Lung (tissue), 12 donors: ENCODE measurements around the gene IQCN. TPM values are rescaled to one million over a fixed set of nuclear protein-coding genes. Genes with fewer than 3 reads are reported as not detected.

ENCODE experiments used
- ATAC-seq: fragments of 200-7000 bp; cut with Tn5 transposase; one replicate; pipeline ENCODE4 v1.9.1; 2020; ENCODE audit warnings: moderate number of reproducible peaks; ENCODE audit not compliant: insufficient read depth, low FRiP score
- DNase-seq, 3 donors: peaks; one replicate each; pipeline ENCODE4 v3.0.0-alpha.2; 2013 to 2017
- H3K27ac ChIP-seq, 2 donors: one replicate each; pipeline ENCODE4 v1.5.1; 2013; ENCODE audit warnings: mild to moderate bottlenecking in 2 of 2, moderate library complexity in 2 of 2, control low read depth in 1 of 2, inconsistent platforms in 1 of 2, low read depth in 1 of 2, low read length in 1 of 2
- H3K27me3 ChIP-seq, 3 donors: one replicate each; pipeline ENCODE4 v1.5.1; 2013; ENCODE audit warnings: low read length in 2 of 3; ENCODE audit not compliant: control insufficient read depth in 3 of 3, insufficient read depth in 3 of 3
- H3K36me3 ChIP-seq, 4 donors: one replicate each; pipeline ENCODE4 v1.5.1; 2013; ENCODE audit warnings: low read length in 4 of 4, mild to moderate bottlenecking in 1 of 4, moderate library complexity in 1 of 4; ENCODE audit not compliant: control insufficient read depth in 4 of 4, insufficient read depth in 4 of 4
- H3K4me1 ChIP-seq, 5 donors: one replicate each; pipeline ENCODE4 v1.5.1; 2013; ENCODE audit warnings: low read length in 5 of 5, mild to moderate bottlenecking in 2 of 5, moderate library complexity in 1 of 5; ENCODE audit not compliant: control insufficient read depth in 5 of 5, insufficient read depth in 5 of 5
- H3K4me3 ChIP-seq: one replicate; pipeline ENCODE4 v1.5.1; 2013; ENCODE audit warnings: mild to moderate bottlenecking, control low read depth, moderate library complexity
- H3K9ac ChIP-seq, 2 donors: one replicate each; pipeline ENCODE4 v1.5.1; 2013; ENCODE audit warnings: low read length in 2 of 2, control low read depth in 1 of 2; ENCODE audit not compliant: insufficient read depth in 1 of 2
- H3K9me3 ChIP-seq, 4 donors: one replicate each; pipeline ENCODE4 v1.5.1; 2013; ENCODE audit warnings: low read length in 3 of 4, mild to moderate bottlenecking in 1 of 4, moderate library complexity in 1 of 4; ENCODE audit not compliant: control insufficient read depth in 4 of 4, insufficient read depth in 3 of 4
- CTCF ChIP-seq: IDR thresholded peaks from 2 replicates; pipeline ENCODE4 v1.5.1; 2012; ENCODE audit warnings: mild to moderate bottlenecking; ENCODE audit errors: control extremely low read depth, extremely low read depth
- WGBS, 2 donors: extraction: QIAGEN DNeasy Blood & Tissue Kit; methylation state at CpG; one replicate each; pipeline ENCODE4 v1.1.7; 2013; 5-methylcytosine and 5-hydroxymethylcytosine counted together
- polyA plus RNA-seq, 2 donors: library from polyadenylated mRNA; stranded (reverse); fragments of 200-250 nt; gene quantifications; one replicate each; pipeline ENCODE4 v1.2.1, GENCODE V29; 2013
- total RNA-seq, 2 donors: library from RNA; depleted of rRNA in 1 of 2; stranded (reverse); fragments of >200 nt in 1 of 2; gene quantifications; one replicate each; pipeline ENCODE4 v1.2.1, GENCODE V29; 2014 to 2021
- donor health status: control.
- donor health status: control.
- donor health status: Bipolar disorder and iron deficiency.
- donor health status: healthy.
- donor health status: DM: yes; HTN: yes; CAD: no.

The IQCN gene
- total and polyA plus RNA-seq, 4 donors = 0.69 to 5.5 (median 3.3) TPM

GRCh38 chr19:18317961-18318800 is 43.9 kb upstream of the IQCN start:
- Histone ChIP-seq H3K27ac (peak overlapping the region; percentile 14 to 95), H3K4me1 (peaks cover 0 to 26% (median 15%) of the 10 kb centered on the region in 5 donors), H3K9me3 (no peaks in the 10 kb centered on the region), H3K9ac (no peak overlapping the region), H3K27me3 (no peaks in the 10 kb centered on the region), H3K36me3 (peaks cover 0 to 7% (median 6%) of the 10 kb centered on the region in 4 donors), H3K4me3 (no peak overlapping the region)
- WGBS, 2 donors = 21 to 37% methylated on average over 18 of the region's 18 CpGs
- no peak for ATAC-seq
- no peak for TF ChIP-seq CTCF
- peak in 1 of 3 donors; percentile 46 for DNase-seq

GRCh38 chr19:18313398-18313797 is 39.1 kb upstream of the IQCN start:
- Histone ChIP-seq H3K9me3 (no peaks in the 10 kb centered on the region), H3K27ac (no peak overlapping the region), H3K4me1 (peaks cover 0 to 7% (median 0%) of the 10 kb centered on the region in 5 donors), H3K27me3 (no peaks in the 10 kb centered on the region), H3K4me3 (no peak overlapping the region), H3K9ac (no peak overlapping the region), H3K36me3 (peaks cover 0 to 38% (median 17%) of the 10 kb centered on the region in 4 donors)
- ATAC-seq (no peak), DNase-seq (no peak)
- 97 to 99% methylated on average over 3 of the region's 3 CpGs for WGBS, 2 donors
- TF ChIP-seq CTCF = no peak

- Histone ChIP-seq H3K9ac (no peak overlapping the region), H3K27me3 (no peaks in the 10 kb centered on the region), H3K9me3 (no peaks in the 10 kb centered on the region), H3K4me3 (no peak overlapping the region), H3K4me1 (peaks cover 0 to 5% (median 0%) of the 10 kb centered on the region in 5 donors), H3K36me3 (peaks cover 0 to 42% (median 18%) of the 10 kb centered on the region in 4 donors), H3K27ac (peak overlapping the region in 1 of 2 donors; percentile 0)
- no peak for TF ChIP-seq CTCF
- DNase-seq = no peak
- ATAC-seq = no peak
- WGBS, 2 donors = 94 to 95% methylated on average over 11 of the region's 11 CpGs
These were observed 37.9 kb upstream of the IQCN start for GRCh38 chr19:18312092-18312534.
